Ascending aorta (tissue), 2 donors: Measurements from ENCODE around the gene UVSSA. TPM values are rescaled to one million over a fixed set of nuclear protein-coding genes. Genes with fewer than 3 reads are reported as not detected.

Source experiments
- DNase-seq, 2 donors: peaks; one replicate each; pipeline ENCODE4 v3.0.0-alpha.2; 2019; ENCODE audit warnings: low spot score in 2 of 2
- H3K27ac ChIP-seq, 2 donors: fragments of 200-600 bp; sonication (generic); one replicate each; pipeline ENCODE4 v1.5.1; 2016 to 2017; ENCODE audit warnings: mild to moderate bottlenecking in 1 of 2
- H3K27me3 ChIP-seq: fragments of 200-600 bp; sonication (generic); one replicate; pipeline ENCODE4 v1.5.1; 2017
- H3K36me3 ChIP-seq, 2 donors: fragments of 200-600 bp; sonication (generic); one replicate each; pipeline ENCODE4 v1.5.1; 2016
- H3K4me1 ChIP-seq, 2 donors: fragments of 200-600 bp; sonication (generic); one replicate each; pipeline ENCODE4 v1.5.1; 2016 to 2017; ENCODE audit warnings: mild to moderate bottlenecking in 1 of 2
- H3K4me3 ChIP-seq, 2 donors: fragments of 200-600 bp; sonication (generic); one replicate each; pipeline ENCODE4 v1.5.1; 2016 to 2017; ENCODE audit warnings: mild to moderate bottlenecking in 1 of 2
- H3K9me3 ChIP-seq, 2 donors: fragments of 200-600 bp; sonication (generic); one replicate each; pipeline ENCODE4 v1.5.1; 2016
- intact Hi-C: fragments of 100-400 bp; cut with DNase I; formaldehyde crosslinking; loops from one replicate; pipeline ENCODE4 v1.15.1; 2023
- total RNA-seq: library from RNA; depleted of rRNA; stranded (reverse); fragments of >200 nt; gene quantifications from one replicate; pipeline ENCODE4 v1.1.0, GENCODE V29; 2016
- TF ChIP-seq, protein P1 (sequence below), 3 experiments: fragments of 200-600 bp in 2 of 3; fragments of 450-650 bp in 1 of 3; sonication (generic) in 2 of 3; IDR thresholded peaks; one replicate each; pipeline ENCODE4 v1.5.1; 2016 to 2019; ENCODE audit warnings: antibody characterized with exemption in 3 of 3, mild to moderate bottlenecking in 1 of 3, moderate library complexity in 1 of 3

The UVSSA gene
- total RNA-seq, 1 donor from 2014 or later = 56.9 TPM

DNA sequence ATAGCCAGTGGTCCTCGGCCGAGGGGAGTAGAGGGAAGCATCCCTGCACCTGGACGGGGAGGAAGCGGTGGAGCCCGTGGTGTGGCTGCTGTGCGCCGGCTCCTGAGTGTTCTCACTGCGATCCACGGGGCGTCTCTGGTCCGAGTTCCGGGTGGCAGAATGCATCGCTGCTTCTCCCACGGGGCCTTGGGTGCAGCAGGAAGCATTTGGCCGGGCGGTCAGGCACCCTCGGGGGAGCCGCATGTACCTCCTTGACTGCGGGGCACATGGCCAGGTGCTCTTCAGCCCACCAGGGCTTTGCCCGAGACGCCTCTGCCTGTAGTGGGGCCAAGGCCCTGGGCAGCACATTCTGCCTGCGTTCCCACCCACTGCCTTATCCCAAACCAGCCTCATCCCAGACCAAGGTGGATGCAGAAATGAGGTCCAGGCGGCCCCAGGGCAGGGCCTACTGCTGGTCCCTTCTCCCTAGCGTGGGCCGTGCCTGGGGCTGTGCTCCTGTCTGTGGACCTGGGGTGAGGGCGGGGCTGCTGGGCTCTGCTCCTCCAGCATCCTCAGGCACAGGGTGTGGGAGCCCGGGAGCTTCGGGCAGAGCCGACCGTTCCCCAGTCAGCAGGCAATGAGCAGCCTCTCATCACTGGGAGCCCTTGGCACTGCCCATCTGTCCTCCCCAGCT, 31.7 kb downstream of the UVSSA start:
- Histone ChIP-seq H3K9me3 (no peaks in the 10 kb centered on the region), H3K27ac (no peak overlapping the region), H3K4me3 (no peak overlapping the region), H3K27me3 (no peaks in the 10 kb centered on the region), H3K36me3 (peaks cover 27 to 55% of the 10 kb centered on the region in 2 donors), H3K4me1 (no peaks in the 10 kb centered on the region)
- TF ChIP-seq, protein P1, sequence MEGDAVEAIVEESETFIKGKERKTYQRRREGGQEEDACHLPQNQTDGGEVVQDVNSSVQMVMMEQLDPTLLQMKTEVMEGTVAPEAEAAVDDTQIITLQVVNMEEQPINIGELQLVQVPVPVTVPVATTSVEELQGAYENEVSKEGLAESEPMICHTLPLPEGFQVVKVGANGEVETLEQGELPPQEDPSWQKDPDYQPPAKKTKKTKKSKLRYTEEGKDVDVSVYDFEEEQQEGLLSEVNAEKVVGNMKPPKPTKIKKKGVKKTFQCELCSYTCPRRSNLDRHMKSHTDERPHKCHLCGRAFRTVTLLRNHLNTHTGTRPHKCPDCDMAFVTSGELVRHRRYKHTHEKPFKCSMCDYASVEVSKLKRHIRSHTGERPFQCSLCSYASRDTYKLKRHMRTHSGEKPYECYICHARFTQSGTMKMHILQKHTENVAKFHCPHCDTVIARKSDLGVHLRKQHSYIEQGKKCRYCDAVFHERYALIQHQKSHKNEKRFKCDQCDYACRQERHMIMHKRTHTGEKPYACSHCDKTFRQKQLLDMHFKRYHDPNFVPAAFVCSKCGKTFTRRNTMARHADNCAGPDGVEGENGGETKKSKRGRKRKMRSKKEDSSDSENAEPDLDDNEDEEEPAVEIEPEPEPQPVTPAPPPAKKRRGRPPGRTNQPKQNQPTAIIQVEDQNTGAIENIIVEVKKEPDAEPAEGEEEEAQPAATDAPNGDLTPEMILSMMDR (IDR thresholded peaks at IDR 0.05) = no peak
- no peak for DNase-seq
- intact Hi-C loops = no loop called here

DNA sequence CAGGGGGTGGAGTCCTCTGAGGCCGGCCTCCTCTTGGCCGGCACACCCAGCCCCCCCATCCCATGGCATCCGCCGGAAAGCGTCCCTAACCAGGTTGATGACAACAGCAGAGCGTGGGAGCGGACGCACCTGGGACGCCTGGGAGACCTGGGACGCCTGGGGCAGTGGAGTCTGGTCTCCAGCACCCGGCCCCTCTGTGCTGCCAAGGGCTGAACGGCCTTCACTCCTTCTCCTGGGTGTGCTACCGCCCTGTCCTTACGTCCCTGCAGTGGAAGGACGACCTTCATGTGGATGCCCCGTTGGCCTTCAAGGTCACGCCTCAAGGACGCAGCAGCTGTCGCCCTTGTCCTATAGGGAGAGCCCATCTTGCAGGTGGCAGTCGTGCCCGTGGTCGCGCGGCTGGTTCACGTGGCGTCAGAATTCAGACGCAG, 32.4 kb downstream of the UVSSA start:
- H3K4me1 ChIP-seq = no peaks in the 10 kb centered on the region
- no peaks in the 10 kb centered on the region for H3K9me3 ChIP-seq
- no peaks in the 10 kb centered on the region for H3K27me3 ChIP-seq
- no peak for DNase-seq
- intact Hi-C loops = no loop called here
- H3K36me3 ChIP-seq = peaks cover 30 to 60% of the 10 kb centered on the region in 2 donors
- H3K27ac ChIP-seq = no peak overlapping the region
- no peak overlapping the region for H3K4me3 ChIP-seq
- TF ChIP-seq, protein P1 (IDR thresholded peaks at IDR 0.05) = no peak

DNA sequence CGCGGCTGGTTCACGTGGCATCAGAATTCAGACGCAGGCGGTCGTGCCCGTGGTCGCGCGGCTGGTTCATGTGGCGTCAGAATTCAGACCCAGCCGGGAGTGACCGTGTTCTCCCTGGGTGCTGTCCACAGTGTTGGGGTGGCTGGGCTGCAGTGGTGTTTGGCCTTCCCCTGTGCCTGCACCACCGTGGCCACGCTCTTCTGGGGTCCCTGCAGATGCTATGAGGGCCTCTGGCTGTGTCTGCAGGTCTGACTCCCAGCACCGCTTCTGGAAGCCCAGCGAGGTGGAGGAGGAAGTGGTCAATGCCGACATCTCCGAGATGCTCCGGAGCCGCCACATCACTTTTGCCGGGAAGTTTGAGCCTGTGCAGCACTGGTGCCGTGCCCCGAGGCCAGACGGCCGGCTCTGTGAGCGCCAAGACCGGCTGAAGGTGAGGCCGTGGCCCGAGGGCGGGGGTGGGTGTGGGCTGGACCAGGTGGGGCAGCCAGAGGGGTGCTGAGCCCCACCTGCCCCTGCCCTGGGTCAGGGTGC, 32.9 kb downstream of the UVSSA start:
- Histone ChIP-seq H3K4me1 (no peaks in the 10 kb centered on the region), H3K36me3 (peaks cover 30 to 65% of the 10 kb centered on the region in 2 donors), H3K9me3 (no peaks in the 10 kb centered on the region), H3K4me3 (no peak overlapping the region), H3K27me3 (no peaks in the 10 kb centered on the region), H3K27ac (no peak overlapping the region)
- TF ChIP-seq, protein P1 (IDR thresholded peaks at IDR 0.05) = no peak
- DNase-seq = no peak
- intact Hi-C loops = no loop called here

DNA sequence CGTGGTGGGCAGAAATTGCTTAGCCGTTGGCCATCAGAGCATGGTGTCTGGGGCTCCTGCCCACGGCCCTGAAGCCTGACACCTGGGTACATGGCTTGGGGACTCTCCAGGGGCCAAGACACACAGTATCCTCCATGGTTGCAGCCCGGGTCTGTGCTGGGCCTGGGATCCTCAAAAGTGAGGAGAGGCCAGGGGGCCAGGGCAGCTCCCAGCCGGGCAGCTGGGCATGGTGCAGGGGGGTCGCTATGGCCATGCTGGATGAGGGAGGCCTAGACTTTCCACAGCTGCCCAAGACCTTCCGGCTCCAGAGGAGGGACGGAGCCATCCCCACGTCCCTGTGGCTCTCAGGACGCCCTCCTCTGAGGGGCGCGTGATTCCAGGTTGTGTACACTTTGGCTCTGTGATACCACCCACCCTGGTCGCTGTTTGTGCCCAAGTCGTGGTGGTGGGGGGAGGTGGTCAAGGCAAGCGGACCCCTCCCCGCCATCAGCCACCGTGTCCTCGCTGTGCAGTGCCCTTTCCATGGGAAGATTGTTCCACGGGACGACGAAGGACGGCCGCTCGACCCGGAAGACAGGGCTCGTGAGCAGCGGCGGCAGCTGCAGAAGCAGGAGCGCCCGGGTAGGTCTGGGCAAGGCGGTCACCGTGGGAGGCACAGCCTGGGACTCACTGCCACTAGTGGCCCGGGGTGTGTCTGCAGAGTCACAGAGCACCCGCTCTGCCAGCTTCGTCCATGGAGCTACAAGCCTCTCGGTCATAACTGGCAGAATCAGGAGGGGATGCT, 33.6 kb downstream of the UVSSA start:
- no peaks in the 10 kb centered on the region for H3K9me3 ChIP-seq
- no peaks in the 10 kb centered on the region for H3K4me1 ChIP-seq
- peaks cover 29 to 66% of the 10 kb centered on the region in 2 donors for H3K36me3 ChIP-seq
- H3K27ac ChIP-seq = no peak overlapping the region
- no peak for DNase-seq
- TF ChIP-seq, protein P1 (IDR thresholded peaks at IDR 0.05) = no peak
- intact Hi-C loops = no loop called here
- no peaks in the 10 kb centered on the region for H3K27me3 ChIP-seq
- H3K4me3 ChIP-seq = no peak overlapping the region

DNA sequence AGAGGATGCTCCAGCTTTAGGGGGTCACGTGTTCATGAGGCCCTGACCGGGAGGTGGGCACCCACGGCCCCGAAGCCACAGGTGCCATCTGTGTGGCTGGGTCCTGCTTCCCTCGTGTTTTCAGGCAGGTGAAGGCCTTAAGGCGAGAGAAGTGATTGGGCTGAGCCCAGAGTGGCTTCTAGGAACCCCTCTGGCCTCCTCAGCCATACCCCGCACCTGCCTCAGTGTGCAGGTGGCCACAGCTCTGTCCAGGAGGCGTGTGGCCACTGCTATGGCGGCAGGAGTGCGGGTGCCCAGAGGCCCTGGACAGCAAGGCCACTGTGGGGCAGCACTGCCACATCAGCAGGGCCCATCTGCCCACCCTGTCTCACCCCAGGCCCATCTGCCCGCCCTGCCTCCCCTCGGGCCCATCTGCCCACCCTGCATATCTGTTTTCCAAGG, 34.2 kb downstream of the UVSSA start:
- intact Hi-C loops = no loop called here
- DNase-seq = no peak
- no peaks in the 10 kb centered on the region for H3K9me3 ChIP-seq
- no peak overlapping the region for H3K27ac ChIP-seq
- peaks cover 29 to 66% of the 10 kb centered on the region in 2 donors for H3K36me3 ChIP-seq
- TF ChIP-seq, protein P1 (IDR thresholded peaks at IDR 0.05) = no peak
- H3K4me3 ChIP-seq = no peak overlapping the region
- no peaks in the 10 kb centered on the region for H3K27me3 ChIP-seq
- no peaks in the 10 kb centered on the region for H3K4me1 ChIP-seq
